H1 (cell line): ENCODE measurements around the gene DISC1. TPM values are rescaled to one million over a fixed set of nuclear protein-coding genes. Genes with fewer than 3 reads are reported as not detected.

Experiments
- CTCF ChIA-PET: fragments of 300-600 bp; sonication (Branson Sonifier 250); formaldehyde crosslinking; loops from one replicate; lab custom pipeline; 2021; ENCODE audit not compliant: partially characterized antibody; lab: Charles Lee
- POLR2A ChIA-PET: fragments of 300-600 bp; sonication (Branson Sonifier 250); formaldehyde crosslinking; loops from one replicate; lab custom pipeline; 2021; ENCODE audit warnings: inconsistent platforms; ENCODE audit not compliant: partially characterized antibody; lab: Charles Lee
- DNase-seq, 2 experiments: peaks; one replicate each; pipeline versions ENCODE4 v3.0.0 to v3.0.0-alpha.2; 2010 to 2022; ENCODE audit warnings: low spot score in 2 of 2, low read depth in 1 of 2, mixed read lengths in 1 of 2
- FAIRE-seq: peaks from 2 replicates; lab custom pipeline; 2011; peaks lifted over from hg19 to GRCh38; lab: Jason Lieb, UNC
- H2AFZ ChIP-seq: 2 replicates; pipeline ENCODE4 v1.8.1; 2012; ENCODE audit warnings: low read length, inconsistent platforms
- H2AK5ac ChIP-seq: 2 replicates; pipeline ENCODE4 v1.6.1; 2013; ENCODE audit warnings: low read depth, low read length
- H2BK120ac ChIP-seq: replicated peaks from 2 replicates; pipeline ENCODE3; 2013; ENCODE audit warnings: low read depth, low read length, inconsistent platforms
- H2BK12ac ChIP-seq: 2 replicates; pipeline ENCODE4 v1.6.1; 2013; ENCODE audit warnings: low read depth, low read length
- H2BK15ac ChIP-seq: 2 replicates; pipeline ENCODE4 v1.6.1; 2013; ENCODE audit warnings: low read length
- H2BK20ac ChIP-seq: 2 replicates; pipeline ENCODE4 v1.6.1; 2013; ENCODE audit warnings: low read length
- H2BK5ac ChIP-seq: 2 replicates; pipeline ENCODE4 v1.6.1; 2013; ENCODE audit warnings: low read depth, low read length
- H3K14ac ChIP-seq: 2 replicates; pipeline ENCODE4 v1.6.1; 2013; ENCODE audit warnings: inconsistent platforms; ENCODE audit not compliant: insufficient read length
- H3K18ac ChIP-seq: 2 replicates; pipeline ENCODE4 v1.6.1; 2013; ENCODE audit warnings: low read length; ENCODE audit errors: extremely low read depth
- H3K23ac ChIP-seq: 2 replicates; pipeline ENCODE4 v1.6.1; 2013; ENCODE audit warnings: inconsistent platforms; ENCODE audit not compliant: insufficient read length
- H3K23me2 ChIP-seq: 2 replicates; pipeline ENCODE4 v1.6.1; 2013; ENCODE audit warnings: low read depth, low read length
- H3K27ac ChIP-seq: 2 replicates; pipeline ENCODE4 v1.6.1; 2011; ENCODE audit warnings: low read depth, low read length, inconsistent platforms
- H3K27me3 ChIP-seq, 4 experiments: replicated peaks in 1 of 4; 1 replicate in 1 of 4; 2 replicates in 3 of 4; pipeline versions ENCODE4 v1.6.1 to v1.8.1; 2011 to 2013; ENCODE audit warnings: low read length in 3 of 4, mild to moderate bottlenecking in 3 of 4, inconsistent platforms in 2 of 4, mixed read lengths in 2 of 4, moderate library complexity in 1 of 4; ENCODE audit not compliant: control insufficient read depth in 3 of 4, insufficient read depth in 3 of 4; ENCODE audit errors: extremely low read depth in 1 of 4
- H3K36me3 ChIP-seq, 4 experiments: 2 replicates each; pipeline versions ENCODE4 v1.6.1 to v1.8.1; 2011 to 2013; ENCODE audit warnings: mild to moderate bottlenecking in 4 of 4, low read length in 3 of 4, moderate library complexity in 2 of 4, control low read depth in 1 of 4, inconsistent platforms in 1 of 4; ENCODE audit not compliant: insufficient read depth in 4 of 4, control insufficient read depth in 2 of 4
- H3K4ac ChIP-seq: replicated peaks from 2 replicates; pipeline ENCODE3; 2013; ENCODE audit warnings: low read length, low read depth, mixed read lengths, inconsistent platforms; ENCODE audit not compliant: insufficient read length
- H3K4me1 ChIP-seq, 4 experiments: replicated peaks in 1 of 4; 1 replicate in 1 of 4; 2 replicates in 3 of 4; pipeline versions ENCODE4 v1.6.1 to v1.8.1; 2011 to 2013; ENCODE audit warnings: low read length in 3 of 4, inconsistent platforms in 2 of 4, mixed read lengths in 1 of 4; ENCODE audit not compliant: insufficient read depth in 4 of 4, control insufficient read depth in 3 of 4
- H3K4me2 ChIP-seq, 2 experiments: 2 replicates each; pipeline versions ENCODE4 v1.6.1 to v1.8.1; 2011 to 2013; ENCODE audit warnings: low read depth in 2 of 2, low read length in 2 of 2, control low read depth in 1 of 2, inconsistent platforms in 1 of 2, mild to moderate bottlenecking in 1 of 2; ENCODE audit not compliant: insufficient read depth in 1 of 2
- H3K4me3 ChIP-seq, 4 experiments: fragments of 200-600, 300-600 bp in 1 of 4; sonication (generic), shearing (Covaris generic), sonication (Bioruptor Twin) in 1 of 4; 2 replicates each; pipeline versions ENCODE4 v1.5.1 to v1.8.1; 2011 to 2016; ENCODE audit warnings: low read length in 4 of 4, low read depth in 3 of 4, control low read depth in 2 of 4, inconsistent platforms in 2 of 4, mild to moderate bottlenecking in 2 of 4, mixed read lengths in 1 of 4, moderate library complexity in 1 of 4; ENCODE audit not compliant: insufficient read depth in 2 of 4; ENCODE audit errors: extremely low read depth in 1 of 4
- H3K56ac ChIP-seq: replicated peaks from 2 replicates; pipeline ENCODE3; 2013; ENCODE audit warnings: low read depth, mild to moderate bottlenecking, mixed read lengths, low read length, inconsistent platforms; ENCODE audit not compliant: insufficient read length
- H3K79me1 ChIP-seq: 2 replicates; pipeline ENCODE4 v1.6.1; 2013; ENCODE audit warnings: low read depth, low read length, control low read depth
- H3K79me2 ChIP-seq, 2 experiments: 2 replicates each; pipeline versions ENCODE4 v1.6.1 to v1.8.1; 2012 to 2013; ENCODE audit warnings: low read length in 2 of 2, mild to moderate bottlenecking in 2 of 2, inconsistent platforms in 1 of 2; ENCODE audit not compliant: insufficient read depth in 2 of 2, control insufficient read depth in 1 of 2
- H3K9ac ChIP-seq, 4 experiments: replicated peaks in 1 of 4; 1 replicate in 1 of 4; 2 replicates in 3 of 4; pipeline versions ENCODE4 v1.6.1 to v1.8.1; 2011 to 2013; ENCODE audit warnings: low read depth in 3 of 4, low read length in 3 of 4, control low read depth in 2 of 4, mild to moderate bottlenecking in 2 of 4, moderate library complexity in 2 of 4, inconsistent platforms in 1 of 4; ENCODE audit errors: extremely low read depth in 1 of 4
- H3K9me3 ChIP-seq, 2 experiments: 2 replicates each; pipeline versions ENCODE4 v1.6.1 to v1.8.1; 2012 to 2013; ENCODE audit warnings: mild to moderate bottlenecking in 2 of 2, moderate library complexity in 2 of 2, control low read depth in 1 of 2, inconsistent platforms in 1 of 2, low read depth in 1 of 2, low read length in 1 of 2, mixed read lengths in 1 of 2; ENCODE audit not compliant: insufficient read depth in 2 of 2
- H4K20me1 ChIP-seq, 2 experiments: replicated peaks in 1 of 2; 2 replicates each; pipeline versions ENCODE3 to v1.8.1; 2011 to 2013; ENCODE audit warnings: inconsistent platforms in 2 of 2, low read length in 2 of 2, mild to moderate bottlenecking in 1 of 2; ENCODE audit not compliant: insufficient read depth in 2 of 2, control insufficient read depth in 1 of 2
- H4K5ac ChIP-seq: 2 replicates; pipeline ENCODE4 v1.6.1; 2013; ENCODE audit warnings: low read length, low read depth, mixed read lengths, inconsistent platforms; ENCODE audit not compliant: insufficient read length
- H4K8ac ChIP-seq: 2 replicates; pipeline ENCODE4 v1.8.0; 2013; ENCODE audit warnings: mild to moderate bottlenecking, moderate library complexity, low read length, inconsistent platforms; ENCODE audit not compliant: insufficient read depth; ENCODE audit errors: extremely low read depth
- H4K91ac ChIP-seq: replicated peaks from 2 replicates; pipeline ENCODE3; 2013; ENCODE audit warnings: low read length, mixed read lengths, inconsistent platforms; ENCODE audit not compliant: insufficient read length
- EZH2 ChIP-seq: fragments of 200-600 bp; sonication (generic); IDR thresholded peaks from 2 replicates; pipeline ENCODE4 v1.7.1; 2012; ENCODE audit warnings: low read depth, mild to moderate bottlenecking, moderate library complexity, low read length, inconsistent platforms; ENCODE audit not compliant: severe bottlenecking
- MAX ChIP-seq: IDR thresholded peaks from 2 replicates; pipeline ENCODE4 v1.6.1; 2012; ENCODE audit warnings: inconsistent platforms
- NRF1 ChIP-seq: IDR thresholded peaks from 2 replicates; pipeline ENCODE4 v1.6.1; 2011; ENCODE audit warnings: mild to moderate bottlenecking, low read depth, low read length, improper control_type of control experiment
- TAF7 ChIP-seq: optimal IDR thresholded peaks from 2 replicates; pipeline ENCODE3; 2011; ENCODE audit warnings: low read depth, mild to moderate bottlenecking, inconsistent platforms, low read length, moderate library complexity, borderline replicate concordance
- WGBS, 2 experiments: shearing (Covaris generic) in 1 of 2; methylation state at CpG; one replicate each; pipeline versions ENCODE4 v1.1.6 to v1.1.7; 2013 to 2015; ENCODE audit warnings: low lambda C conversion rate in 2 of 2, mixed read lengths in 2 of 2, inconsistent platforms in 1 of 2, low coverage in 1 of 2, missing lambda C conversion rate in 1 of 2; ENCODE audit not compliant: insufficient replicate concordance in 2 of 2, insufficient coverage in 1 of 2, insufficient read length in 1 of 2; ENCODE audit errors: extremely low coverage in 1 of 2, missing lambda C conversion rate in 1 of 2; 5-methylcytosine and 5-hydroxymethylcytosine counted together
- polyA plus RNA-seq, 7 experiments: library from polyadenylated mRNA; depleted of rRNA in 3 of 7; stranded (reverse) in 5 of 7; unstranded in 2 of 7; fragments of >200 nt in 5 of 7; fragments of 200-250 nt in 2 of 7; gene quantifications; 1 replicate in 5 of 7; 2 replicates in 1 of 7; 4 replicates in 1 of 7; pipeline versions ENCODE4 v1.2.1 to v1.2.3, GENCODE V29; 2011 to 2013; ENCODE audit warnings: missing spikeins in 2 of 7, mixed read lengths in 2 of 7
- total RNA-seq: library from RNA; stranded (reverse); fragmentation: NEBNext Ultra II Directional; extraction: Animal tissue kit (Norgen Biotek cat#: 25700); gene quantifications from 2 replicates; pipeline ENCODE4 v1.2.1, GENCODE V29; 2021
- TF ChIP-seq, protein P1 (sequence below): IDR thresholded peaks from 2 replicates; pipeline ENCODE4 v1.6.1; 2011; ENCODE audit warnings: low read length, improper control_type of control experiment

Gene DISC1
- total and polyA plus RNA-seq, 2 of the 8 experiments (the other 6 are each of a cell fraction or from before 2014, with no cell fraction given): 1.1 to 3.5 TPM

DNA sequence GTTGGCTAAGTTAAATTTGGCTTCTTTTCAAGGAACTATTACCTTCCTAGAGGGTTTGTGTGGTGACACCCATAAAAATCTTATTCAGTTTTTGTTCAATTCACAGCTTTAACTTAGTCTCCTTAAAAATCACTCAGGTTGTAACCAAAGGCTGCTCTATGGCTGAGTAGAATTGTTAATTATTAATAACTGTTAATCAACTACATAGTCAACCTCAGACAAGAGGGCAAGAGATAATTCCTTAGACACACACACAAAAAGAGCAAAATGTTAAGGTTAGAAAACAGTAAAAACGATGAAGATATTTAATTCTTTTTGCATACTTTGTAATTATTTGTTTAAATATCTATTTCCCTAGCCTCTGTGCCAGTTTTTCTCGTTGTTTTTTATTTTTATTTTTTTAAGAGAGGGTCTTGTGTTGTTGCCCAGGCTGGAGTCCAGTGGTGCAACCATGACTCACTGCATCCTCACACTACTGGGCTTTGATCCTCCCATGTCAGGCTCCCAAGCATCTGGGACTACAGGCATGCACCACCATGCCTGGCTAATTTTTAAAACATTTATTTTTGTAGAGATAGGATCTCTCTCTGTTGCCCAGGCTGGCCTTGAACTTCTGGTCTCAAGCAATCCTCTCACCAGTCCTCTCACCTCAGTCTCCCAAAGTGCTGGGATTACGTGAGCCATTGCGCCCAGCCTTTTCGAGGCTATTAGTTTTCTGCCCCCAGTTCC is 215.2 kb downstream of the DISC1 start:
- H2BK120ac ChIP-seq: no peak overlapping the region
- no peak overlapping the region for H3K27ac ChIP-seq
- no peaks in the 10 kb centered on the region for H3K9me3 ChIP-seq
- H3K56ac ChIP-seq: no peak overlapping the region
- no peak overlapping the region for H4K8ac ChIP-seq
- no peak overlapping the region for H4K91ac ChIP-seq
- H3K4me1 ChIP-seq: no peaks in the 10 kb centered on the region; a peak in 1 of 7 replicates
- no peak overlapping the region for H3K18ac ChIP-seq
- no peak overlapping the region for H3K9ac ChIP-seq
- TF ChIP-seq EZH2 (no peak), TAF7 (no peak), NRF1 (no peak), MAX (no peak)
- TF ChIP-seq, protein P1, sequence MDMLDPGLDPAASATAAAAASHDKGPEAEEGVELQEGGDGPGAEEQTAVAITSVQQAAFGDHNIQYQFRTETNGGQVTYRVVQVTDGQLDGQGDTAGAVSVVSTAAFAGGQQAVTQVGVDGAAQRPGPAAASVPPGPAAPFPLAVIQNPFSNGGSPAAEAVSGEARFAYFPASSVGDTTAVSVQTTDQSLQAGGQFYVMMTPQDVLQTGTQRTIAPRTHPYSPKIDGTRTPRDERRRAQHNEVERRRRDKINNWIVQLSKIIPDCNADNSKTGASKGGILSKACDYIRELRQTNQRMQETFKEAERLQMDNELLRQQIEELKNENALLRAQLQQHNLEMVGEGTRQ: no peak
- H3K79me1 ChIP-seq: no peaks in the 10 kb centered on the region
- H3K36me3 ChIP-seq: no peaks in the 10 kb centered on the region
- FAIRE-seq: no peak
- no peaks in the 10 kb centered on the region; the same call in 1 of the 2 replicates for H3K23me2 ChIP-seq
- no peak overlapping the region for H2BK20ac ChIP-seq
- no peak overlapping the region for H2BK12ac ChIP-seq
- no peak overlapping the region for H3K4me3 ChIP-seq
- no peaks in the 10 kb centered on the region for H3K79me2 ChIP-seq
- ChIA-PET CTCF (no interaction called here), POLR2A (no interaction called here)
- no peak overlapping the region for H2BK5ac ChIP-seq
- no peak overlapping the region for H3K23ac ChIP-seq
- H2AK5ac ChIP-seq: no peak overlapping the region
- H3K14ac ChIP-seq: no peak overlapping the region
- no peaks in the 10 kb centered on the region for H4K20me1 ChIP-seq
- no peak overlapping the region for H2AFZ ChIP-seq
- WGBS, 2 experiments: 79% methylated on average over 5 of the region's 5 CpGs; no CpG with 5 or more reads in 1 of the 2 experiments
- no peak overlapping the region for H2BK15ac ChIP-seq
- H3K4ac ChIP-seq: no peak overlapping the region
- DNase-seq: no peak
- H3K4me2 ChIP-seq: no peak overlapping the region
- H3K27me3 ChIP-seq: peaks cover 0 to 2% (median 0%) of the 10 kb centered on the region in 4 experiments; a peak in 1 of 7 replicates
- H4K5ac ChIP-seq: no peak overlapping the region
